ENCODE measurements around the gene RTKN2. TPM values are rescaled to one million over a fixed set of nuclear protein-coding genes. Genes with fewer than 3 reads are reported as not detected.

RTKN2 gene
- total RNA-seq, 1 experiment from 2014 or later: 14.4 TPM

DNA sequence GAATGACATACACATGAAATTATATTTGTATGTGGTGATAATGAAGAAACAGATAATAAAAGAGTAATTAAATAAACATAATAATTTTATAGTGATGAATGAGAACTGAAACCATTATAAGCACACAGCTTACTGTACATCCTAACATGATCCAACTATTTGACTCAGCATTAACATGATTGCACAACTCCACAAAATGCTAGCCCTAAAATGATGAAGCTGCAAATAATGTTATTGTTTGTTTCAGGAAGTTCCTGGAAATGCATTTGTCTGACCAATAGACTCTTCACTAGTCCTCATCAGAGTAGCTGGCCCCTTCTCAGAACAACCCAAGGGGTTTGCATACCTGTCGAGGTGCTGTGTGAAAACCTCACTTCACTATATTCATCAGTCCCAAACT, 115.5 kb downstream of the RTKN2 start:
- no peak overlapping the region for H3K18ac ChIP-seq (ENCODE audit: insufficient read length, low read depth, low read length)
- TF ChIP-seq CTCF (conservative IDR thresholded peaks at IDR 0.05): no peak
- H3K4me3 Mint-ChIP-seq: no peak overlapping the region
- H4K5ac ChIP-seq (ENCODE audit: insufficient read length, low read depth, low read length): no peak overlapping the region
- no peak overlapping the region for H3K23ac ChIP-seq (ENCODE audit: insufficient read length, low read depth, low read length)
- no peaks in the 10 kb centered on the region for H3K4me1 Mint-ChIP-seq
- no peaks in the 10 kb centered on the region for H3K27me3 ChIP-seq (ENCODE audit: insufficient read depth, low read length)
- H3K9ac ChIP-seq (ENCODE audit: extremely low read depth, insufficient read length, low read length): no peak overlapping the region
- no peak overlapping the region for H2AFZ ChIP-seq (ENCODE audit: low read length)
- H2BK5ac ChIP-seq (ENCODE audit: insufficient read length, low read length): no peak overlapping the region
- no peaks in the 10 kb centered on the region; the same call in 1 of the 2 replicates for H3K27me3 Mint-ChIP-seq (ENCODE audit: low read depth)
- DNase-seq: no peak
- no peak overlapping the region for H2BK12ac ChIP-seq (ENCODE audit: insufficient read length, low read depth, low read length)
- no peaks in the 10 kb centered on the region for H3K4me1 ChIP-seq (ENCODE audit: insufficient read depth, low read length)
- no peaks in the 10 kb centered on the region for H3K9me3 Mint-ChIP-seq
- no peak overlapping the region for H3K4ac ChIP-seq (ENCODE audit: low read depth, low read length)
- H2BK15ac ChIP-seq (ENCODE audit: low read depth, low read length): no peak overlapping the region
- no peak overlapping the region for H3T11ph ChIP-seq (ENCODE audit: low read length)
- H2BK20ac ChIP-seq (ENCODE audit: low read depth, low read length, poor library complexity, severe bottlenecking): no peak overlapping the region
- no peak overlapping the region for H2BK120ac ChIP-seq (ENCODE audit: low read depth, low read length, poor library complexity, severe bottlenecking)
- no peaks in the 10 kb centered on the region for H4K20me1 ChIP-seq (ENCODE audit: control insufficient read depth, insufficient read depth, insufficient read length)
- H3K36me3 Mint-ChIP-seq (ENCODE audit: insufficient read depth in 1 of 3, low read depth in 3 of 3): no peaks in the 10 kb centered on the region
- no peaks in the 10 kb centered on the region for H3K79me2 ChIP-seq (ENCODE audit: insufficient read depth, low read length)
- H3K14ac ChIP-seq (ENCODE audit: insufficient read depth, low read length): no peak overlapping the region
- H2AK5ac ChIP-seq (ENCODE audit: insufficient read length, low read length): no peak overlapping the region
- H3K4me2 ChIP-seq (ENCODE audit: insufficient read depth, insufficient read length, low read length): no peak overlapping the region
- H3K79me1 ChIP-seq (ENCODE audit: insufficient read depth, low read depth, low read length, poor library complexity, severe bottlenecking): no peaks in the 10 kb centered on the region
- H3K56ac ChIP-seq (ENCODE audit: insufficient read length, low read depth, low read length): no peak overlapping the region
- H4K91ac ChIP-seq (ENCODE audit: insufficient read length, low read depth, low read length): no peak overlapping the region
- no peak overlapping the region for H3K27ac ChIP-seq (ENCODE audit: insufficient read length, low read depth, low read length)
- H4K8ac ChIP-seq (replicated peaks; ENCODE audit: insufficient read length, low read depth, low read length): no peak overlapping the region
- H3K23me2 ChIP-seq (ENCODE audit: insufficient read length, low read depth, low read length, poor library complexity, severe bottlenecking): no peaks in the 10 kb centered on the region
- H3K27ac Mint-ChIP-seq: no peak overlapping the region
- H3K9me3 ChIP-seq (ENCODE audit: control insufficient read depth, low read depth, low read length): no peaks in the 10 kb centered on the region
- no CpG with 5 or more reads among the region's 1 CpG for WGBS (ENCODE audit: extremely low coverage, insufficient read length, low lambda C conversion rate)

Data from H9 (cell line).